CD4-positive, alpha-beta memory T cell (primary cell): ENCODE measurements around the gene PIGQ. TPM values are rescaled to one million over a fixed set of nuclear protein-coding genes. Genes with fewer than 3 reads are reported as not detected.

ENCODE experiments used
- CTCF ChIA-PET: fragments of 350-600 bp; sonication (Branson Sonifier 250); formaldehyde crosslinking; loops from one replicate; lab custom pipeline; 2021; ENCODE audit warnings: inconsistent platforms; ENCODE audit not compliant: partially characterized antibody; lab: Charles Lee
- POLR2A ChIA-PET: fragments of 350-600 bp; sonication (Branson Sonifier 250); formaldehyde crosslinking; loops from one replicate; lab custom pipeline; 2021; ENCODE audit not compliant: partially characterized antibody; lab: Charles Lee
- DNase-seq, 5 donors: peaks; one replicate each; pipeline versions ENCODE4 v3.0.0 to v3.0.0-alpha.2; 2020 to 2022; ENCODE audit warnings: mixed read lengths in 1 of 5
- H3K27ac ChIP-seq: one replicate; pipeline ENCODE4 v1.7.0; 2013; ENCODE audit warnings: low read depth, low read length
- H3K27me3 ChIP-seq: 2 replicates; pipeline ENCODE4 v1.7.0; 2013; ENCODE audit warnings: mild to moderate bottlenecking, low read length, moderate library complexity; ENCODE audit not compliant: insufficient read depth
- H3K36me3 ChIP-seq: 2 replicates; pipeline ENCODE4 v1.7.0; 2013; ENCODE audit warnings: mild to moderate bottlenecking, low read length, moderate library complexity; ENCODE audit not compliant: insufficient read depth
- H3K4me1 ChIP-seq: 2 replicates; pipeline ENCODE4 v1.7.0; 2013; ENCODE audit warnings: mild to moderate bottlenecking, low read length, moderate library complexity; ENCODE audit not compliant: insufficient read depth
- H3K4me3 ChIP-seq, 2 donors: one replicate each; pipeline ENCODE4 v1.7.0; 2013; ENCODE audit warnings: low read length in 2 of 2, mild to moderate bottlenecking in 1 of 2
- H3K9me3 ChIP-seq, 2 donors: one replicate each; pipeline ENCODE4 v1.7.0; 2013; ENCODE audit warnings: low read length in 2 of 2, control low read depth in 1 of 2; ENCODE audit not compliant: control insufficient read depth in 1 of 2
- H3K27ac Mint-ChIP-seq, 7 donors: one replicate each; pipeline ENCODE4 v1.8.0; 2020 to 2021; ENCODE audit warnings: mixed read lengths in 7 of 7, mild to moderate bottlenecking in 6 of 7, inconsistent platforms in 3 of 7, moderate library complexity in 3 of 7
- H3K27me3 Mint-ChIP-seq, 2 donors: one replicate each; pipeline ENCODE4 v1.8.0; 2020 to 2021; ENCODE audit warnings: mixed read lengths in 2 of 2
- H3K36me3 Mint-ChIP-seq, 2 donors: one replicate each; pipeline ENCODE4 v1.8.0; 2020 to 2021; ENCODE audit warnings: mixed read lengths in 2 of 2, inconsistent platforms in 1 of 2, mild to moderate bottlenecking in 1 of 2
- H3K4me1 Mint-ChIP-seq, 4 donors: one replicate each; pipeline ENCODE4 v1.8.0; 2020 to 2021; ENCODE audit warnings: mixed read lengths in 4 of 4, mild to moderate bottlenecking in 1 of 4
- H3K4me3 Mint-ChIP-seq, 8 donors: one replicate each; pipeline ENCODE4 v1.8.0; 2020 to 2021; ENCODE audit warnings: mixed read lengths in 8 of 8, mild to moderate bottlenecking in 7 of 8, moderate library complexity in 6 of 8, inconsistent platforms in 3 of 8
- H3K9me3 Mint-ChIP-seq, 8 donors: one replicate each; pipeline ENCODE4 v1.8.0; 2020 to 2021; ENCODE audit warnings: mixed read lengths in 8 of 8, mild to moderate bottlenecking in 5 of 8, inconsistent platforms in 3 of 8, moderate library complexity in 1 of 8
- intact Hi-C: fragments of 100-400 bp; cut with micrococcal nuclease; formaldehyde crosslinking; loops from one replicate; pipeline ENCODE4 v1.15.1; 2023
- polyA plus RNA-seq, 2 donors: library from polyadenylated mRNA; unstranded; fragments of 300-500 nt; fragmentation: Illumina TruSeq; gene quantifications; one replicate each; pipeline ENCODE4 v1.2.3, GENCODE V29; 2021
- total RNA-seq, 2 experiments: library from RNA; stranded (reverse); gene quantifications; one replicate each; pipeline ENCODE4 v1.2.3, GENCODE V29; 2021

The PIGQ gene
- total and polyA plus RNA-seq, 4 experiments from 2014 or later, result 7.2 to 63.3 (median 37.0) TPM

- Histone ChIP-seq H3K9me3 (no peaks in the 10 kb centered on the region), H3K4me3 (no peak overlapping the region), H3K4me1 (peaks cover 3% of the 10 kb centered on the region), H3K36me3 (no peaks in the 10 kb centered on the region), H3K27ac (no peak overlapping the region), H3K27me3 (no peaks in the 10 kb centered on the region)
- Mint-ChIP-seq H3K36me3 (peaks cover 0 to 4% of the 10 kb centered on the region in 2 donors), H3K4me1 (peaks cover 0 to 4% (median under 1%) of the 10 kb centered on the region in 4 donors), H3K9me3 (no peaks in the 10 kb centered on the region), H3K4me3 (no peak overlapping the region), H3K27me3 (no peaks in the 10 kb centered on the region), H3K27ac (no peak overlapping the region)
- ChIA-PET POLR2A (no interaction called here), CTCF (no interaction called here)
- intact Hi-C loops, result no loop called here
- DNase-seq, result no peak
These were observed 34.0 kb upstream of the PIGQ start for GRCh38 chr16:535446-536405.

- no peak overlapping the region for H3K4me3 Mint-ChIP-seq
- no peaks in the 10 kb centered on the region for H3K27me3 Mint-ChIP-seq
- CTCF ChIA-PET, result no interaction called here
- Histone ChIP-seq H3K27me3 (no peaks in the 10 kb centered on the region), H3K9me3 (no peaks in the 10 kb centered on the region), H3K4me3 (no peak overlapping the region), H3K4me1 (no peaks in the 10 kb centered on the region), H3K27ac (no peak overlapping the region), H3K36me3 (no peaks in the 10 kb centered on the region)
- peak overlapping the region in 1 of 7 donors; percentile 53 for H3K27ac Mint-ChIP-seq
- intact Hi-C loops, result no loop called here
- no peaks in the 10 kb centered on the region for H3K9me3 Mint-ChIP-seq
- H3K4me1 Mint-ChIP-seq, result peaks cover 0 to 4% (median under 1%) of the 10 kb centered on the region in 4 donors
- no peak for DNase-seq
- POLR2A ChIA-PET, result interaction anchor here (0.5 kb wide), 1 partner anchor 34 kb away, joined by 3 read pairs; no protein-coding TSS in a partner anchor
- peaks cover 0 to 4% of the 10 kb centered on the region in 2 donors for H3K36me3 Mint-ChIP-seq
These were observed 33.0 kb upstream of the PIGQ start for GRCh38 chr16:536746-537145.

- intact Hi-C loops, result no loop called here
- DNase-seq, result no peak
- Histone ChIP-seq H3K4me1 (no peaks in the 10 kb centered on the region), H3K27ac (no peak overlapping the region), H3K36me3 (no peaks in the 10 kb centered on the region), H3K9me3 (no peaks in the 10 kb centered on the region), H3K27me3 (no peaks in the 10 kb centered on the region), H3K4me3 (no peak overlapping the region)
- POLR2A ChIA-PET, result no interaction called here
- H3K4me3 Mint-ChIP-seq, result no peak overlapping the region
- peaks cover 0 to 4% (median under 1%) of the 10 kb centered on the region in 4 donors for H3K4me1 Mint-ChIP-seq
- CTCF ChIA-PET, result no interaction called here
- no peaks in the 10 kb centered on the region for H3K27me3 Mint-ChIP-seq
- no peak overlapping the region for H3K27ac Mint-ChIP-seq
- no peaks in the 10 kb centered on the region for H3K9me3 Mint-ChIP-seq
- peaks cover 0 to 7% of the 10 kb centered on the region in 2 donors for H3K36me3 Mint-ChIP-seq
These were observed 32.1 kb upstream of the PIGQ start for GRCh38 chr16:537415-538335.

GRCh38 chr16:539901-540530 lies 29.8 kb upstream of the PIGQ start:
- H3K27ac ChIP-seq, result no peak overlapping the region
- H3K4me1 ChIP-seq, result no peaks in the 10 kb centered on the region
- no peaks in the 10 kb centered on the region for H3K9me3 ChIP-seq
- H3K36me3 ChIP-seq, result no peaks in the 10 kb centered on the region
- H3K4me1 Mint-ChIP-seq, result peaks cover 0 to 4% (median 1%) of the 10 kb centered on the region in 4 donors
- no peak overlapping the region for H3K27ac Mint-ChIP-seq
- H3K4me3 Mint-ChIP-seq, result no peak overlapping the region
- no peaks in the 10 kb centered on the region for H3K27me3 ChIP-seq
- CTCF ChIA-PET, result no interaction called here
- POLR2A ChIA-PET, result no interaction called here
- DNase-seq, result no peak
- peaks cover 0 to 7% of the 10 kb centered on the region in 2 donors for H3K36me3 Mint-ChIP-seq
- H3K9me3 Mint-ChIP-seq, result no peaks in the 10 kb centered on the region
- intact Hi-C loops, result no loop called here
- no peak overlapping the region for H3K4me3 ChIP-seq
- no peaks in the 10 kb centered on the region for H3K27me3 Mint-ChIP-seq

GRCh38 chr16:540645-541340 lies 29.0 kb upstream of the PIGQ start:
- Mint-ChIP-seq H3K36me3 (peaks cover 0 to 9% of the 10 kb centered on the region in 2 donors), H3K4me1 (peaks cover 0 to 4% (median 1%) of the 10 kb centered on the region in 4 donors), H3K27ac (no peak overlapping the region), H3K4me3 (no peak overlapping the region), H3K27me3 (no peaks in the 10 kb centered on the region), H3K9me3 (no peaks in the 10 kb centered on the region)
- no peak overlapping the region for H3K27ac ChIP-seq
- intact Hi-C loops, result no loop called here
- ChIA-PET CTCF (no interaction called here), POLR2A (no interaction called here)
- H3K4me3 ChIP-seq, result no peak overlapping the region
- H3K9me3 ChIP-seq, result no peaks in the 10 kb centered on the region
- H3K4me1 ChIP-seq, result no peaks in the 10 kb centered on the region
- no peak for DNase-seq
- H3K36me3 ChIP-seq, result no peaks in the 10 kb centered on the region
- no peaks in the 10 kb centered on the region for H3K27me3 ChIP-seq

GRCh38 chr16:543301-544164 lies 26.2 kb upstream of the PIGQ start:
- no peaks in the 10 kb centered on the region for H3K9me3 ChIP-seq
- no peak overlapping the region for H3K27ac ChIP-seq
- no peaks in the 10 kb centered on the region for H3K27me3 Mint-ChIP-seq
- H3K4me1 Mint-ChIP-seq, result peaks cover 0 to 4% (median 1%) of the 10 kb centered on the region in 4 donors
- H3K4me3 Mint-ChIP-seq, result no peak overlapping the region
- H3K27me3 ChIP-seq, result no peaks in the 10 kb centered on the region
- intact Hi-C loops, result no loop called here
- ChIA-PET CTCF (no interaction called here), POLR2A (no interaction called here)
- DNase-seq, result no peak
- H3K27ac Mint-ChIP-seq, result no peak overlapping the region
- peaks cover 0 to 9% of the 10 kb centered on the region in 2 donors for H3K36me3 Mint-ChIP-seq
- no peak overlapping the region for H3K4me3 ChIP-seq
- H3K4me1 ChIP-seq, result no peaks in the 10 kb centered on the region
- no peaks in the 10 kb centered on the region for H3K9me3 Mint-ChIP-seq
- H3K36me3 ChIP-seq, result no peaks in the 10 kb centered on the region
